ENCODE results near the gene PIP. TPM values are rescaled to one million over a fixed set of nuclear protein-coding genes. Genes with fewer than 3 reads are reported as not detected.

Gene PIP
- total and polyA plus RNA-seq, 11 donors, result not detected

GRCh38 chr7:143181349-143181748, 49.5 kb downstream of the PIP start:
- no peaks in the 10 kb centered on the region for H3K4me1 ChIP-seq
- ATAC-seq (no peak), DNase-seq (no peak)
- no peaks in the 10 kb centered on the region for H3K36me3 ChIP-seq
- WGBS, 4 donors, result 72 to 93% (median 83%) methylated on average over 2 of the region's 2 CpGs
- no peak for TF ChIP-seq POLR2A (IDR thresholded peaks at IDR 0.05)
- TF ChIP-seq CTCF (IDR thresholded peaks at IDR 0.05), result no peak
- peaks cover 0 to 8% (median 0%) of the 10 kb centered on the region in 9 donors for H3K27me3 ChIP-seq
- peaks cover 0 to 42% (median 21%) of the 10 kb centered on the region in 12 donors for H3K9me3 ChIP-seq
- no peak overlapping the region for H3K27ac ChIP-seq
- intact Hi-C loops (cut with DNase I), result no loop called here
- no peak overlapping the region for H3K4me3 ChIP-seq

DNA sequence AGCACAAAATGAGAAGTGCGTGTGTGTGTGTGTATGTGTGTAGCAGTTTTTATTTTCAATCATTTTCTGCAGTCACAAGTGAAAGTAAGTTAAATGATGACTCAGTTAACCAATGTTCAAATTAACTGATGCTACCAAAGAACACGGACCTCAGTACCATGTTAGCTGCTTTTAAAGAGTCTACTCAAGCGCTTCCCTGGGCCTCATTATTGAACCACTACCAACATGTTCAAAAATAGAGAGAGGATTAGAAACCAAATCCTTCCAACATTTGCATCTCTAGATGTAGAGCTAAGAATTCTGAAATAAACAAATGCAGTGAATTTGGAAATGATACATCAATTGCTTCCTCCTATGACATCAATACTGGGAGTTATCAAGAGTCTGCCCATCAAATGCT, 51.1 kb downstream of the PIP start, which contains the start of gene TAS2R39:
Gene TAS2R39, plus strand, starts transcription at position 396 of the 400 bp plus-strand sequence. Its CDS starts 0 bp downstream, at position 396.
- TF ChIP-seq POLR2A (IDR thresholded peaks at IDR 0.05) (no peak), CTCF (IDR thresholded peaks at IDR 0.05) (no peak)
- Histone ChIP-seq H3K36me3 (no peaks in the 10 kb centered on the region), H3K27me3 (peaks cover 0 to 8% (median 0%) of the 10 kb centered on the region in 9 donors), H3K4me1 (no peaks in the 10 kb centered on the region), H3K27ac (no peak within 1 kb of the TSS), H3K9me3 (peaks cover 0 to 25% (median 10%) of the 10 kb centered on the region in 12 donors), H3K4me3 (no peak within 1 kb of the TSS)
- ATAC-seq (no peak), DNase-seq (no peak)
- 80 to 83% (median 82%) methylated on average over 3 of the region's 3 CpGs for WGBS, 4 donors
- intact Hi-C loops (cut with DNase I), result no loop called here

DNA sequence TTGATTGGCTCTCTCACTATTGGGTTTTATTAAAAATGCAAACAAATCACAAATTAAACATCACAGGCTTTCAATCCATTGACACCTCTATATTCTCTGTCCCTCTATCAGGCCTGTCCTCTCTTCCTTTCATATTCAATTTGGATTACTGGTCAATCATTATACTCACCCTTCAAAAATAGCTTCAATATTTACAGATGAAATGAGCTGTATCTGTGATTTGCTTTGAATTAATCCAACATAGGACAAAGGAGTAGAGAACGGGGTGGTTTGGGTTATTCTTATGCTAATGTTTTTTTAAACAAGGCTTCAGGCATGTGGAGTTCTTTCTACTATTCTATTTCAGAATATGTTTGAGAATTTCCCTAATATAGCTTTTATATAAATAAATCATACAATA, 53.7 kb downstream of the PIP start:
- intact Hi-C loops (cut with DNase I), result no loop called here
- Histone ChIP-seq H3K4me3 (no peak overlapping the region), H3K27ac (no peak overlapping the region), H3K4me1 (no peaks in the 10 kb centered on the region), H3K9me3 (peaks cover 0 to 5% (median 0%) of the 10 kb centered on the region in 12 donors), H3K36me3 (no peaks in the 10 kb centered on the region), H3K27me3 (peaks cover 0 to 8% (median 0%) of the 10 kb centered on the region in 9 donors)
- no peak for DNase-seq
- TF ChIP-seq CTCF (IDR thresholded peaks at IDR 0.05), result no peak
- TF ChIP-seq POLR2A (IDR thresholded peaks at IDR 0.05), result no peak
- 55 to 69% (median 62%) methylated on average over 1 of the region's 1 CpG for WGBS, 4 donors
- ATAC-seq, result no peak

GRCh38 chr7:143188994-143189393, 57.1 kb downstream of the PIP start:
- H3K27ac ChIP-seq, result no peak overlapping the region
- H3K9me3 ChIP-seq, result no peaks in the 10 kb centered on the region
- intact Hi-C loops (cut with DNase I), result no loop called here
- WGBS, 4 donors, result 67 to 75% (median 71%) methylated on average over 5 to 6 of the region's 6 CpGs
- ATAC-seq (no peak), DNase-seq (no peak)
- TF ChIP-seq CTCF (IDR thresholded peaks at IDR 0.05) (no peak), POLR2A (IDR thresholded peaks at IDR 0.05) (no peak)
- no peaks in the 10 kb centered on the region for H3K4me1 ChIP-seq
- H3K27me3 ChIP-seq, result peaks cover 0 to 8% (median 0%) of the 10 kb centered on the region in 9 donors
- no peak overlapping the region for H3K4me3 ChIP-seq
- H3K36me3 ChIP-seq, result no peaks in the 10 kb centered on the region

Other genes starting within 250 kb of the PIP start
- under 1 TPM in 1 of 9 donors, not detected in 8; 0.68 TPM for gene TRPV6, start 246.3 kb upstream of the PIP start, total RNA-seq
- gene TRPV6, start 246.3 kb upstream of the PIP start, polyA plus RNA-seq, result not detected
- not detected for gene TRPV5, start 198.3 kb upstream of the PIP start, total RNA-seq
- not detected for gene TRPV5, start 198.3 kb upstream of the PIP start, polyA plus RNA-seq
- not detected for gene LLCFC1, start 192.6 kb upstream of the PIP start, total RNA-seq
- gene LLCFC1, start 192.6 kb upstream of the PIP start, polyA plus RNA-seq, result not detected
- 1 to 10 TPM in 3 of 9 donors, under 1 TPM in 2, not detected in 4; 0.52 to 1.8 (median 1.2) TPM for gene KEL, start 169.7 kb upstream of the PIP start, total RNA-seq
- gene KEL, start 169.7 kb upstream of the PIP start, polyA plus RNA-seq, result under 1 TPM; 0.17 to 0.19 TPM
- gene OR9A2, start 104.9 kb upstream of the PIP start, total RNA-seq, result under 1 TPM in 1 of 9 donors, not detected in 8; 0.29 TPM
- not detected for gene OR9A2, start 104.9 kb upstream of the PIP start, polyA plus RNA-seq
- not detected for gene OR6V1, start 79.7 kb upstream of the PIP start, total RNA-seq
- not detected for gene OR6V1, start 79.7 kb upstream of the PIP start, polyA plus RNA-seq
- gene TAS2R39, start 51.3 kb downstream of the PIP start, total RNA-seq, result not detected
- gene TAS2R39, start 51.3 kb downstream of the PIP start, polyA plus RNA-seq, result not detected
- gene TAS2R40, start 90.0 kb downstream of the PIP start, total RNA-seq, result not detected
- not detected for gene TAS2R40, start 90.0 kb downstream of the PIP start, polyA plus RNA-seq
- 100 to 1,000 TPM; 174 to 349 (median 281) TPM for gene GSTK1, start 131.4 kb downstream of the PIP start, total RNA-seq
- gene GSTK1, start 131.4 kb downstream of the PIP start, polyA plus RNA-seq, result 100 to 1,000 TPM; 123 to 274 TPM
- 10 to 100 TPM in 5 of 9 donors, 1 to 10 TPM in 4; 4.5 to 18.4 (median 12.1) TPM for gene TMEM139, start 152.9 kb downstream of the PIP start, total RNA-seq
- 10 to 100 TPM in 1 of 2 donors, 1 to 10 TPM in 1; 4.1 to 23.5 TPM for gene TMEM139, start 152.9 kb downstream of the PIP start, polyA plus RNA-seq
- gene CASP2, start 156.3 kb downstream of the PIP start, total RNA-seq, result 10 to 100 TPM in 6 of 9 donors, 1 to 10 TPM in 3; 7.4 to 18.3 (median 13.8) TPM
- 1 to 10 TPM; 5.4 to 7.0 TPM for gene CASP2, start 156.3 kb downstream of the PIP start, polyA plus RNA-seq
- gene CLCN1, start 184.0 kb downstream of the PIP start, total RNA-seq, result 1 to 10 TPM in 1 of 9 donors, not detected in 8; 1.4 TPM
- under 1 TPM in 1 of 2 donors, not detected in 1; 0.03 TPM for gene CLCN1, start 184.0 kb downstream of the PIP start, polyA plus RNA-seq
- gene FAM131B, start 230.6 kb downstream of the PIP start, total RNA-seq, result under 1 TPM; 0.15 to 0.79 (median 0.42) TPM
- gene FAM131B, start 230.6 kb downstream of the PIP start, polyA plus RNA-seq, result under 1 TPM; 0.19 to 0.25 TPM
- 100 to 1,000 TPM in 4 of 9 donors, 10 to 100 TPM in 5; 59.6 to 217 (median 79.4) TPM for gene ZYX, start 249.3 kb downstream of the PIP start, total RNA-seq
- 100 to 1,000 TPM in 1 of 2 donors, 10 to 100 TPM in 1; 55.9 to 156 TPM for gene ZYX, start 249.3 kb downstream of the PIP start, polyA plus RNA-seq